Memory B cell (primary cell): Measurements from ENCODE around the gene YKT6.
A peak's percentile ranks its signal among the peaks of the same experiment; 100 is the strongest.

Experiments used
- ATAC-seq: fragments of 150-1000 bp; cut with Tn5 transposase; 2 replicates; pipeline ENCODE4 v1.10.0; 2021; ENCODE audit warnings: low read depth, mild to moderate bottlenecking, moderate library complexity
- DNase-seq, 2 donors: peaks; one replicate each; pipeline ENCODE4 v3.0.0; 2022; ENCODE audit warnings: low spot score in 2 of 2
- H3K27ac Mint-ChIP-seq: one replicate; pipeline ENCODE4 v1.8.0; 2022; ENCODE audit warnings: mild to moderate bottlenecking, moderate library complexity, mixed read lengths
- H3K27me3 Mint-ChIP-seq: one replicate; pipeline ENCODE4 v1.8.0; 2022; ENCODE audit warnings: mixed read lengths
- H3K36me3 Mint-ChIP-seq: one replicate; pipeline ENCODE4 v1.8.0; 2022; ENCODE audit warnings: mild to moderate bottlenecking, mixed read lengths
- H3K4me1 Mint-ChIP-seq: one replicate; pipeline ENCODE4 v1.8.0; 2022; ENCODE audit warnings: mixed read lengths
- H3K4me3 Mint-ChIP-seq: one replicate; pipeline ENCODE4 v1.8.0; 2022; ENCODE audit warnings: mild to moderate bottlenecking, moderate library complexity, mixed read lengths
- H3K9me3 Mint-ChIP-seq: one replicate; pipeline ENCODE4 v1.8.0; 2022; ENCODE audit warnings: mixed read lengths

The YKT6 gene

GRCh38 chr7:44251269-44251668 is 50.5 kb downstream of the YKT6 start:
- no peaks in the 10 kb centered on the region for H3K36me3 Mint-ChIP-seq
- no peak for ATAC-seq
- no peak overlapping the region for H3K27ac Mint-ChIP-seq
- peaks cover 4% of the 10 kb centered on the region for H3K9me3 Mint-ChIP-seq
- H3K4me1 Mint-ChIP-seq = no peaks in the 10 kb centered on the region
- no peak for DNase-seq
- no peak overlapping the region for H3K4me3 Mint-ChIP-seq
- H3K27me3 Mint-ChIP-seq = no peaks in the 10 kb centered on the region

GRCh38 chr7:44251881-44252280 is 51.1 kb downstream of the YKT6 start:
- H3K36me3 Mint-ChIP-seq = no peaks in the 10 kb centered on the region
- no peak overlapping the region for H3K4me3 Mint-ChIP-seq
- H3K9me3 Mint-ChIP-seq = peaks cover 4% of the 10 kb centered on the region
- ATAC-seq = no peak
- DNase-seq = no peak
- no peaks in the 10 kb centered on the region for H3K4me1 Mint-ChIP-seq
- H3K27me3 Mint-ChIP-seq = no peaks in the 10 kb centered on the region
- H3K27ac Mint-ChIP-seq = no peak overlapping the region

GRCh38 chr7:44256459-44256858 is 55.7 kb downstream of the YKT6 start:
- Mint-ChIP-seq H3K36me3 (no peaks in the 10 kb centered on the region), H3K27ac (no peak overlapping the region), H3K9me3 (peaks cover 4% of the 10 kb centered on the region), H3K27me3 (no peaks in the 10 kb centered on the region), H3K4me3 (no peak overlapping the region), H3K4me1 (peaks cover 14% of the 10 kb centered on the region)
- ATAC-seq (no peak), DNase-seq (no peak)

- ATAC-seq = no peak
- no peak for DNase-seq
- H3K4me1 Mint-ChIP-seq = peaks cover 14% of the 10 kb centered on the region
- peaks cover 4% of the 10 kb centered on the region for H3K9me3 Mint-ChIP-seq
- H3K27me3 Mint-ChIP-seq = no peaks in the 10 kb centered on the region
- H3K27ac Mint-ChIP-seq = no peak overlapping the region
- H3K36me3 Mint-ChIP-seq = no peaks in the 10 kb centered on the region
- no peak overlapping the region for H3K4me3 Mint-ChIP-seq
These were observed 56.4 kb downstream of the YKT6 start for GRCh38 chr7:44257213-44257612.

GRCh38 chr7:44257618-44258422 is 57.0 kb downstream of the YKT6 start:
- Mint-ChIP-seq H3K4me3 (peak overlapping the region; percentile 64), H3K27ac (peak overlapping the region; percentile 71), H3K4me1 (peaks cover 14% of the 10 kb centered on the region), H3K9me3 (peaks cover 4% of the 10 kb centered on the region), H3K27me3 (no peaks in the 10 kb centered on the region), H3K36me3 (no peaks in the 10 kb centered on the region)
- DNase-seq (peak; percentile 31 to 49), ATAC-seq (peak; percentile 84)

GRCh38 chr7:44258423-44258760 is 57.6 kb downstream of the YKT6 start:
- peak overlapping the region; percentile 64 for H3K4me3 Mint-ChIP-seq
- no peak for DNase-seq
- no peaks in the 10 kb centered on the region for H3K27me3 Mint-ChIP-seq
- H3K9me3 Mint-ChIP-seq = peaks cover 4% of the 10 kb centered on the region
- peaks cover 14% of the 10 kb centered on the region for H3K4me1 Mint-ChIP-seq
- no peak for ATAC-seq
- H3K36me3 Mint-ChIP-seq = no peaks in the 10 kb centered on the region
- H3K27ac Mint-ChIP-seq = no peak overlapping the region

GRCh38 chr7:44258865-44259546 is 58.2 kb downstream of the YKT6 start:
- H3K4me3 Mint-ChIP-seq = no peak overlapping the region

GRCh38 chr7:44259547-44260457 is 59.0 kb downstream of the YKT6 start:
- Mint-ChIP-seq H3K36me3 (no peaks in the 10 kb centered on the region), H3K4me3 (no peak overlapping the region), H3K27ac (peak overlapping the region; percentile 15), H3K27me3 (no peaks in the 10 kb centered on the region), H3K9me3 (no peaks in the 10 kb centered on the region), H3K4me1 (peaks cover 14% of the 10 kb centered on the region)
- DNase-seq (no peak), ATAC-seq (no peak)

More at GRCh38 chr7:44258865-44259546, 58.2 kb downstream of the YKT6 start:
- ATAC-seq (no peak), DNase-seq (no peak)
- no peak overlapping the region for H3K27ac Mint-ChIP-seq
- no peaks in the 10 kb centered on the region for H3K36me3 Mint-ChIP-seq
- peaks cover 4% of the 10 kb centered on the region for H3K9me3 Mint-ChIP-seq
- H3K4me1 Mint-ChIP-seq = peaks cover 14% of the 10 kb centered on the region
- no peaks in the 10 kb centered on the region for H3K27me3 Mint-ChIP-seq

GRCh38 chr7:44261240-44261639 is 60.5 kb downstream of the YKT6 start:
- ATAC-seq (peak; percentile 39), DNase-seq (no peak)
- Mint-ChIP-seq H3K27me3 (peaks cover 2% of the 10 kb centered on the region), H3K4me1 (peaks cover 14% of the 10 kb centered on the region), H3K4me3 (no peak overlapping the region), H3K27ac (no peak overlapping the region), H3K36me3 (no peaks in the 10 kb centered on the region), H3K9me3 (no peaks in the 10 kb centered on the region)

- H3K27ac Mint-ChIP-seq = no peak overlapping the region
- no peaks in the 10 kb centered on the region for H3K9me3 Mint-ChIP-seq
These were observed 61.3 kb downstream of the YKT6 start for GRCh38 chr7:44262031-44262430.

GRCh38 chr7:44263326-44264082 is 62.7 kb downstream of the YKT6 start:
- no peaks in the 10 kb centered on the region for H3K36me3 Mint-ChIP-seq
- peaks cover 2% of the 10 kb centered on the region for H3K27me3 Mint-ChIP-seq
- no peak overlapping the region for H3K27ac Mint-ChIP-seq
- H3K9me3 Mint-ChIP-seq = no peaks in the 10 kb centered on the region
- no peak for DNase-seq
- no peak for ATAC-seq
- H3K4me1 Mint-ChIP-seq = peaks cover 4% of the 10 kb centered on the region
- no peak overlapping the region for H3K4me3 Mint-ChIP-seq

More at GRCh38 chr7:44262031-44262430, 61.3 kb downstream of the YKT6 start:
- no peaks in the 10 kb centered on the region for H3K36me3 Mint-ChIP-seq
- no peak for ATAC-seq
- H3K4me3 Mint-ChIP-seq = no peak overlapping the region
- DNase-seq = no peak
- peaks cover 2% of the 10 kb centered on the region for H3K27me3 Mint-ChIP-seq
- H3K4me1 Mint-ChIP-seq = peaks cover 14% of the 10 kb centered on the region
